PC-3 (cell line): ENCODE measurements around the gene IFNA16.

ENCODE experiments used
- EZH2 ChIP-seq: fragments of 300-600 bp; sonication (generic); IDR thresholded peaks from one replicate; pipeline ENCODE4 v1.6.1; 2017; ENCODE audit warnings: antibody characterized with exemption, mild to moderate bottlenecking, low read length; ENCODE audit not compliant: unreplicated experiment
- TF ChIP-seq, protein P1 (sequence below): fragments of 300-600 bp; sonication (generic); conservative IDR thresholded peaks from 2 replicates; pipeline ENCODE4 v1.5.1; 2017; ENCODE audit warnings: antibody characterized with exemption, low read depth, mild to moderate bottlenecking, low read length

DNA sequence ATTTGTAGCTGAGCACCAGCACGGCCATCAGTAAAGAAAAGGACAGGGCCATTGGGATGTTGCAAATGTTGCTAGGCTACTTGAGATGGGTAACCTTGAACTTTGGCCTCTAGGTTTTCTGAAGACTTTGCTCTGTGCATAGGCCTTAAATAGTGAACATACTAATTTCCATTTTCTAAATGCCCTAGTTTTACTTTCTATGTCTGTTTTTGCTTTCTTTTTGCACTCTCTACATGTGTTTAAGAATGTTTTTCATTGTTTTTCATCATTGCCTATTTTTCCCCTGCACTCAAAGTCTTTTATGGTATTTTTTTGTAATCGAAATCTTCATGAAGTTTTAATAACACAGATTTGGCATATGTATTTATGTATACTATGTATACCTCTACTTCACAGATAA is 11.0 kb upstream of the IFNA16 start, which contains the start of gene IFNA17:
- TF ChIP-seq, protein P1, sequence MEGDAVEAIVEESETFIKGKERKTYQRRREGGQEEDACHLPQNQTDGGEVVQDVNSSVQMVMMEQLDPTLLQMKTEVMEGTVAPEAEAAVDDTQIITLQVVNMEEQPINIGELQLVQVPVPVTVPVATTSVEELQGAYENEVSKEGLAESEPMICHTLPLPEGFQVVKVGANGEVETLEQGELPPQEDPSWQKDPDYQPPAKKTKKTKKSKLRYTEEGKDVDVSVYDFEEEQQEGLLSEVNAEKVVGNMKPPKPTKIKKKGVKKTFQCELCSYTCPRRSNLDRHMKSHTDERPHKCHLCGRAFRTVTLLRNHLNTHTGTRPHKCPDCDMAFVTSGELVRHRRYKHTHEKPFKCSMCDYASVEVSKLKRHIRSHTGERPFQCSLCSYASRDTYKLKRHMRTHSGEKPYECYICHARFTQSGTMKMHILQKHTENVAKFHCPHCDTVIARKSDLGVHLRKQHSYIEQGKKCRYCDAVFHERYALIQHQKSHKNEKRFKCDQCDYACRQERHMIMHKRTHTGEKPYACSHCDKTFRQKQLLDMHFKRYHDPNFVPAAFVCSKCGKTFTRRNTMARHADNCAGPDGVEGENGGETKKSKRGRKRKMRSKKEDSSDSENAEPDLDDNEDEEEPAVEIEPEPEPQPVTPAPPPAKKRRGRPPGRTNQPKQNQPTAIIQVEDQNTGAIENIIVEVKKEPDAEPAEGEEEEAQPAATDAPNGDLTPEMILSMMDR, result no peak
- no peak for TF ChIP-seq EZH2
